HG02981 (cell line): ENCODE results near the gene AGAP3.
"Not testable (repeated sequence)": the region's sequence is repeated elsewhere in the genome, so short reads cannot be mapped to it uniquely, and the experiment has no call there.

ENCODE experiments used
- ATAC-seq: cut with Tn5 transposase; IDR thresholded peaks from one replicate; pipeline ENCODE4 v1.9.1; 2021; ENCODE audit warnings: mild to moderate bottlenecking, moderate library complexity; ENCODE audit not compliant: unreplicated experiment

Gene AGAP3

GRCh38 chr7:151085691-151086620 lies at the start of gene AGAP3:
TSS of gene AGAP3 (plus strand) at chr7:151086475. CDS start at chr7:151086742, 267 bp downstream.
- peak; percentile 46 for ATAC-seq

- ATAC-seq: no peak
Measured at GRCh38 chr7:151038951-151039849, 47.1 kb upstream of the AGAP3 start.

GRCh38 chr7:151039850-151040548 lies 46.3 kb upstream of the AGAP3 start:
- ATAC-seq: no peak

GRCh38 chr7:151040616-151041375 lies 45.5 kb upstream of the AGAP3 start:
- no peak for ATAC-seq

- not testable (repeated sequence) for ATAC-seq
Measured at GRCh38 chr7:151043449-151043848, 42.8 kb upstream of the AGAP3 start.

- no peak for ATAC-seq
Measured at GRCh38 chr7:151043959-151044358, 42.3 kb upstream of the AGAP3 start.

GRCh38 chr7:151045262-151045661 lies 41.0 kb upstream of the AGAP3 start:
- no peak for ATAC-seq

- no peak for ATAC-seq
Measured at GRCh38 chr7:151045967-151046366, 40.3 kb upstream of the AGAP3 start.

GRCh38 chr7:151046603-151047573 lies 39.4 kb upstream of the AGAP3 start:
- no peak for ATAC-seq

GRCh38 chr7:151047976-151048815 lies 38.1 kb upstream of the AGAP3 start, which contains the start of gene ASIC3:
TSS of gene ASIC3 (plus strand) at chr7:151048531. CDS start at chr7:151048886, 355 bp downstream.
- no peak for ATAC-seq

- ATAC-seq: no peak
Measured at GRCh38 chr7:151048911-151049463, 37.3 kb upstream of the AGAP3 start.

GRCh38 chr7:151051108-151051507 lies 35.2 kb upstream of the AGAP3 start:
- no peak for ATAC-seq

GRCh38 chr7:151053096-151053495 lies 33.2 kb upstream of the AGAP3 start:
- ATAC-seq: no peak

GRCh38 chr7:151053751-151054150 lies 32.5 kb upstream of the AGAP3 start:
- no peak for ATAC-seq

- ATAC-seq: no peak
Measured at GRCh38 chr7:151056283-151056665, 30.0 kb upstream of the AGAP3 start.

GRCh38 chr7:151056666-151057505 lies 29.4 kb upstream of the AGAP3 start:
- no peak for ATAC-seq

- peak; percentile 12 for ATAC-seq
Measured at GRCh38 chr7:151057506-151057988, 28.7 kb upstream of the AGAP3 start, which contains the start of gene CDK5. TSS of gene CDK5 (minus strand) at chr7:151057897. CDS start at chr7:151057848, 49 bp downstream.
